HL-60 (cell line): ENCODE measurements around the gene STEAP1B.

ENCODE experiments used
- DNase-seq, 2 experiments: peaks; one replicate each; pipeline ENCODE4 v3.0.0-alpha.2; 2010 to 2020; ENCODE audit warnings: low read depth in 1 of 2, low spot score in 1 of 2
- H3K27ac ChIP-seq: fragments of 250-450 bp; sonication (Bioruptor Pico); replicated peaks from 2 replicates; pipeline ENCODE4 v1.5.1; 2020; ENCODE audit warnings: mild to moderate bottlenecking, moderate library complexity
- H3K27me3 ChIP-seq: fragments of 250-450 bp; sonication (Bioruptor Pico); 2 replicates; pipeline ENCODE4 v1.5.1; 2021; ENCODE audit warnings: mild to moderate bottlenecking, moderate library complexity; ENCODE audit not compliant: insufficient read depth, poor library complexity, severe bottlenecking
- H3K4me3 ChIP-seq: replicated peaks from 2 replicates; pipeline ENCODE4 v1.5.1; 2011; ENCODE audit warnings: mild to moderate bottlenecking, control low read depth, low read length; ENCODE audit not compliant: insufficient read depth
- GABPA ChIP-seq: IDR thresholded peaks from 2 replicates; pipeline ENCODE4 v1.6.1; 2012; ENCODE audit warnings: low read depth
- POLR2AphosphoS5 ChIP-seq: IDR thresholded peaks from 2 replicates; pipeline ENCODE4 v1.6.1; 2012; ENCODE audit warnings: low read depth
- SPI1 ChIP-seq: IDR thresholded peaks from 2 replicates; pipeline ENCODE4 v1.6.1; 2012; ENCODE audit warnings: low read depth, mild to moderate bottlenecking, borderline replicate concordance
- TF ChIP-seq, protein P1 (sequence below): IDR thresholded peaks from 2 replicates; pipeline ENCODE4 v1.6.1; 2012; ENCODE audit warnings: low read depth; ENCODE audit not compliant: insufficient replicate concordance
- TF ChIP-seq, protein P2 (sequence below): IDR thresholded peaks from one replicate; pipeline ENCODE4 v1.5.1; 2011; ENCODE audit warnings: low read length, control low read depth, inconsistent platforms; ENCODE audit not compliant: insufficient read depth

Gene STEAP1B

DNA sequence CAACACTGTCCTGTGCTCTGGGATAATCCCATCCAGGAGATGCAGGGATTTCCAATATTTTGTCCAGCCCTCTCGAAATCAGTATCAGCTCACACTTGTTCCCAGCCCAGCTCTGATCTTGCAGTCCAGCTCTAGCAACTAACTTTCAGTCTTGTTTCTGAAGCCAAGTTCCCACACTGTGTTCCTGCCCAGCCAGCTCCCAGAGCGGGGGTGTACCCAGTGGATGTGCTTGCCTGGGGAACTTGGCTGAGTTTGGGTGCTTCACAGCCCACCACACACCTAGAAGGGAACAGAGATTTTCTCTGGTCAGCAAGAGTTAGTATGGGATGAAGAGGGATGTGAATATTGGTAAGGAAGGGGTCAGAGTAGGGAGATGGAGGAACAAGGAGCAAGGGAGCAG is 85.6 kb downstream of the STEAP1B start:
- H3K4me3 ChIP-seq: no peak overlapping the region
- TF ChIP-seq SPI1: no peak
- TF ChIP-seq, protein P1, sequence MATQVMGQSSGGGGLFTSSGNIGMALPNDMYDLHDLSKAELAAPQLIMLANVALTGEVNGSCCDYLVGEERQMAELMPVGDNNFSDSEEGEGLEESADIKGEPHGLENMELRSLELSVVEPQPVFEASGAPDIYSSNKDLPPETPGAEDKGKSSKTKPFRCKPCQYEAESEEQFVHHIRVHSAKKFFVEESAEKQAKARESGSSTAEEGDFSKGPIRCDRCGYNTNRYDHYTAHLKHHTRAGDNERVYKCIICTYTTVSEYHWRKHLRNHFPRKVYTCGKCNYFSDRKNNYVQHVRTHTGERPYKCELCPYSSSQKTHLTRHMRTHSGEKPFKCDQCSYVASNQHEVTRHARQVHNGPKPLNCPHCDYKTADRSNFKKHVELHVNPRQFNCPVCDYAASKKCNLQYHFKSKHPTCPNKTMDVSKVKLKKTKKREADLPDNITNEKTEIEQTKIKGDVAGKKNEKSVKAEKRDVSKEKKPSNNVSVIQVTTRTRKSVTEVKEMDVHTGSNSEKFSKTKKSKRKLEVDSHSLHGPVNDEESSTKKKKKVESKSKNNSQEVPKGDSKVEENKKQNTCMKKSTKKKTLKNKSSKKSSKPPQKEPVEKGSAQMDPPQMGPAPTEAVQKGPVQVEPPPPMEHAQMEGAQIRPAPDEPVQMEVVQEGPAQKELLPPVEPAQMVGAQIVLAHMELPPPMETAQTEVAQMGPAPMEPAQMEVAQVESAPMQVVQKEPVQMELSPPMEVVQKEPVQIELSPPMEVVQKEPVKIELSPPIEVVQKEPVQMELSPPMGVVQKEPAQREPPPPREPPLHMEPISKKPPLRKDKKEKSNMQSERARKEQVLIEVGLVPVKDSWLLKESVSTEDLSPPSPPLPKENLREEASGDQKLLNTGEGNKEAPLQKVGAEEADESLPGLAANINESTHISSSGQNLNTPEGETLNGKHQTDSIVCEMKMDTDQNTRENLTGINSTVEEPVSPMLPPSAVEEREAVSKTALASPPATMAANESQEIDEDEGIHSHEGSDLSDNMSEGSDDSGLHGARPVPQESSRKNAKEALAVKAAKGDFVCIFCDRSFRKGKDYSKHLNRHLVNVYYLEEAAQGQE: no peak
- TF ChIP-seq POLR2AphosphoS5: no peak
- no peak for TF ChIP-seq GABPA
- TF ChIP-seq, protein P2, sequence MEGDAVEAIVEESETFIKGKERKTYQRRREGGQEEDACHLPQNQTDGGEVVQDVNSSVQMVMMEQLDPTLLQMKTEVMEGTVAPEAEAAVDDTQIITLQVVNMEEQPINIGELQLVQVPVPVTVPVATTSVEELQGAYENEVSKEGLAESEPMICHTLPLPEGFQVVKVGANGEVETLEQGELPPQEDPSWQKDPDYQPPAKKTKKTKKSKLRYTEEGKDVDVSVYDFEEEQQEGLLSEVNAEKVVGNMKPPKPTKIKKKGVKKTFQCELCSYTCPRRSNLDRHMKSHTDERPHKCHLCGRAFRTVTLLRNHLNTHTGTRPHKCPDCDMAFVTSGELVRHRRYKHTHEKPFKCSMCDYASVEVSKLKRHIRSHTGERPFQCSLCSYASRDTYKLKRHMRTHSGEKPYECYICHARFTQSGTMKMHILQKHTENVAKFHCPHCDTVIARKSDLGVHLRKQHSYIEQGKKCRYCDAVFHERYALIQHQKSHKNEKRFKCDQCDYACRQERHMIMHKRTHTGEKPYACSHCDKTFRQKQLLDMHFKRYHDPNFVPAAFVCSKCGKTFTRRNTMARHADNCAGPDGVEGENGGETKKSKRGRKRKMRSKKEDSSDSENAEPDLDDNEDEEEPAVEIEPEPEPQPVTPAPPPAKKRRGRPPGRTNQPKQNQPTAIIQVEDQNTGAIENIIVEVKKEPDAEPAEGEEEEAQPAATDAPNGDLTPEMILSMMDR: no peak
- DNase-seq: no peak
- peaks cover under 1% of the 10 kb centered on the region for H3K27me3 ChIP-seq
- H3K27ac ChIP-seq: no peak overlapping the region

DNA sequence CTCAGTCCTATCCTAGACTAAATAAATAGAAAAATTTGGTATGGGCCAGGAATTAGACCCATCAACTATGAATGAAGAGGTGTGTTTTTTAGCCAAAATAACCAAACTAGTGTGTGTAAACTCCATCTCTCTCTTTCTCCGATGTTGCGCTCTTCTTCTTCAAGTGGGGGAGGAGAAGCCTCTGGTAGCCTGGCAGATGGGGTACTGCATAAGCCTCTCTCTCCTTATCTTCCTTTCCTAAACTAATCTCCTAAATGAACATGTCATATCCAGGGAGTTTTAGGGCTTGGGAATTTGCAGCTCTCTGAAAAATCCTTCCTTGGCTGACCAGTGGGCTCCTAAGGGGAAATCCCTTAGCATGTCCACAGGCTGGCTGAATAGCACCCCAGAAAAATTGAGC is 86.8 kb downstream of the STEAP1B start:
- no peak for DNase-seq
- TF ChIP-seq, protein P2: no peak
- no peak for TF ChIP-seq POLR2AphosphoS5
- no peak for TF ChIP-seq SPI1
- TF ChIP-seq, protein P1: no peak
- TF ChIP-seq GABPA: no peak

DNA sequence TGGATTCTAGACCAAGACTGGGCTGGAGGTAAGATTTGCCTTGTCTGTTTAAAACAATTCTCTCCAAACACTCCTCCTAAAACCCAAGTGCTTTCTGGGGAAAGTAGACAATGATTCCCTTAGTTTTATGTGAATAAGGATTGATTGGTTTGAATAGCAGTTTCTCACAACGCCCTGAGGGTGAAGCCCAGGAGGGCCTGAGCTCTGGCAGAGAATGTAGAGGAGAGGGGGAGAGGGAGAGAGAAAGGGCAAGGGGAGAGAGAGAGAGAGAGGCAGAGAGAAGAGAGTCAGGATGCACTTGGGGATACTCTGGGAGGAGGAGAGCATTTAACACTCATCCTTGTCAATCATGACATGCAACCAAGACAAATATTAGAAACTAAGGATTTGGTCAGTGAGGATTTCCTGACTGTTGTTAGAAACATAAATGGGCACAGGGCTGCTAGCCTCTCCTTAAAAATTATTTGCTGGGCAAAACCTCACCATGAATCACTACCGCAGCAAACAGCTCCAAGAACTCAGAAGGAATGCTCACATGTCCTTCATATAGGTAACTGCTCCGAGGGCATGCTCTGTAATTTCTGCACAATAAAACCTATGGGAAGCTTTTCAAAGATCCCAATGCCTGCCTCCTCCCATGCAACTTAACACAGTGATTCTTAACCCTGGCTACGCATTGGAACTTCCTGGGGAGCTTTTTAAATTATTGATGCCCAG is 87.9 kb downstream of the STEAP1B start:
- Histone ChIP-seq H3K27ac (no peak overlapping the region), H3K27me3 (peaks cover 3% of the 10 kb centered on the region), H3K4me3 (no peak overlapping the region)
- TF ChIP-seq POLR2AphosphoS5 (no peak), GABPA (no peak), SPI1 (no peak)
- TF ChIP-seq, protein P1: no peak
- TF ChIP-seq, protein P2: no peak
- DNase-seq: no peak

More for the DNA sequence above, 86.8 kb downstream of the STEAP1B start:
- H3K4me3 ChIP-seq: no peak overlapping the region
- H3K27me3 ChIP-seq: peaks cover 3% of the 10 kb centered on the region
- no peak overlapping the region for H3K27ac ChIP-seq
